ENCODE measurements around the gene SAMHD1.
"Not testable (repeated sequence)": the region's sequence is repeated elsewhere in the genome, so short reads cannot be mapped to it uniquely, and the experiment has no call there.

The SAMHD1 gene

DNA sequence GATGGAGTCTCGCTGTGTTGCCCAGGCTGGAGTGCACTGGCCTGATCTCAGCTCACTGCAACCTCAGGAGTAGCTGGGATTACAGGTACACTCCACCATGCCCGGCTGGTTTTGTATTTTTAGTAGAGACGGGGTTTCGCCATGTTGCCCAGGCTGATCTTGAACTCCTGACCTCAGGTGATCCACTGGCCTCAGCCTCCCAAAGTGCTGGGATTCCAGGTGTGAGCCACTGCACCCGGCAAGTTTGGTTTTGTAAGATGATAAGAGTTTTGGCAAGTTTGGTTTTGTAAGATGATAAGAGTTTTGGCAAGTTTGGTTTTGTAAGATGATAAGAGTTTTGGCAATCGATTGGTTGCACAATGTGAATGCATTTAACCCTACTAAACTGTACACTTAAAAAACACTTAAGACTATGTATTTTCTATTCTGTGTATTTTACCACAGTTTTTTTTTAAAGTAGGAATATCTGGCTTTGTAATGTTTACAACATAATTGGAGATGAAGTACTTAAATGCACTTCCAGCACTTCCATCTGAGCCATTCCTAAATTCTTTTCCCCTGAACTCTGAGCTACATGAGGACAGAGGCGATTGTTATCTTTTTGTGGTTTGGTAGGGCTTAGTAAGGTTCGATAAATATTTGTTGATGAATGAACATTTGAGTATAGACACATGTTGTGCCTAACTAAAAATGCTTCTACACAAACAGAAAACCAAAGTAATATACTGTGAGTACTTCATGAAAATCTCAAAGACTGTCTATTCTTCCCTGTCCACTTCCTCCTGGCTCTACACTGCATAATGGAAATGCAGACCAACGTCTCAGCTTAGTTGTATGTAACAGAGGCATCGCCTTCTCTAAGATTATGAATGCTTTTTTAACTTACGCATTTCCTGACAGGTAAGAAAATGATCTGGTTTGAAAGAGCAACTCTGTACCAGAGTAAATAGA, 18.8 kb downstream of the SAMHD1 start:
- TF ChIP-seq, protein P1, sequence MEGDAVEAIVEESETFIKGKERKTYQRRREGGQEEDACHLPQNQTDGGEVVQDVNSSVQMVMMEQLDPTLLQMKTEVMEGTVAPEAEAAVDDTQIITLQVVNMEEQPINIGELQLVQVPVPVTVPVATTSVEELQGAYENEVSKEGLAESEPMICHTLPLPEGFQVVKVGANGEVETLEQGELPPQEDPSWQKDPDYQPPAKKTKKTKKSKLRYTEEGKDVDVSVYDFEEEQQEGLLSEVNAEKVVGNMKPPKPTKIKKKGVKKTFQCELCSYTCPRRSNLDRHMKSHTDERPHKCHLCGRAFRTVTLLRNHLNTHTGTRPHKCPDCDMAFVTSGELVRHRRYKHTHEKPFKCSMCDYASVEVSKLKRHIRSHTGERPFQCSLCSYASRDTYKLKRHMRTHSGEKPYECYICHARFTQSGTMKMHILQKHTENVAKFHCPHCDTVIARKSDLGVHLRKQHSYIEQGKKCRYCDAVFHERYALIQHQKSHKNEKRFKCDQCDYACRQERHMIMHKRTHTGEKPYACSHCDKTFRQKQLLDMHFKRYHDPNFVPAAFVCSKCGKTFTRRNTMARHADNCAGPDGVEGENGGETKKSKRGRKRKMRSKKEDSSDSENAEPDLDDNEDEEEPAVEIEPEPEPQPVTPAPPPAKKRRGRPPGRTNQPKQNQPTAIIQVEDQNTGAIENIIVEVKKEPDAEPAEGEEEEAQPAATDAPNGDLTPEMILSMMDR (IDR thresholded peaks at IDR 0.05; ENCODE audit: low read depth, low read length), result no peak
- no peak overlapping the region for H3K4me3 ChIP-seq (ENCODE audit: low read depth, low read length)

DNA sequence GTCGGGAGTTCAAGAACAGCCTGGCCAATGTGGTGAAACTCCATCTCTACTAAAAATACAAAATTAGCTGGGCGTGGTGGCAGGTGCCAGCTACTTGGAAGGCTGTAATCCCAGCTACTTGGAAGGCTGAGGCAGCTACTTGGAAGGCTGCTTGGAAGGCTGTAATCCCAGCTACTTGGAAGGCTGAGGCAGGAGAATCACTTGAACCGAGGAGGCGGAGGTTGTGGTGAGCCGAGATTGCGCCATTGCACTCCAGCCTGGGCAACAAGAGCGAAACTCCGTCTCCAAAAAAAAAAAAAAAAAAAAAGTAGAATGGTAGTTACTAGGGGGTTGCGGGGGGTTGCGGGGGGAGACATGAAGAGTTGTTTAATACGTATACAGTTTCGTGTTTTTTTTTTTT, 19.4 kb downstream of the SAMHD1 start:
- not testable (repeated sequence) for H3K4me3 ChIP-seq (ENCODE audit: low read depth, low read length)

DNA sequence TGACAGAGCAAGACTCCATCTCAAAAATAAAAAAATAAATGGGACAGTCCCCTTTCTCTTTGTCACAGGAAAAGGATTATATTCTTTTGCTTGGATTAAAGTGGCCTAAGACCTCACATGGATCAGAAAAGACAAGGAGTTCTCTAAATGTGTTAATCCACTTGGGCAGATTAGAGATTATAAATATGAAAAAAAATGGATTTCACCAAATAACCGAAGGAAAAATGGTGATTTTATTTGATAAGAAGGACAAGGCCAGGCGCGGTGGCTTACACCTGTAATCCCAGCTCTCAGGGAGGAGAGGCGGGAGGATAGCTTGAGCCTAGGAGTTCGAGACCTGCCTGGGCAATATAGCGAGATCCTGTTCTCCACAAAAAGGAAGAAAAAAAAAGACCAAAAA, 21.8 kb downstream of the SAMHD1 start:
- no peak overlapping the region for H3K4me3 ChIP-seq (ENCODE audit: low read depth, low read length)
- TF ChIP-seq, protein P1 (IDR thresholded peaks at IDR 0.05; ENCODE audit: low read depth, low read length), result no peak

DNA sequence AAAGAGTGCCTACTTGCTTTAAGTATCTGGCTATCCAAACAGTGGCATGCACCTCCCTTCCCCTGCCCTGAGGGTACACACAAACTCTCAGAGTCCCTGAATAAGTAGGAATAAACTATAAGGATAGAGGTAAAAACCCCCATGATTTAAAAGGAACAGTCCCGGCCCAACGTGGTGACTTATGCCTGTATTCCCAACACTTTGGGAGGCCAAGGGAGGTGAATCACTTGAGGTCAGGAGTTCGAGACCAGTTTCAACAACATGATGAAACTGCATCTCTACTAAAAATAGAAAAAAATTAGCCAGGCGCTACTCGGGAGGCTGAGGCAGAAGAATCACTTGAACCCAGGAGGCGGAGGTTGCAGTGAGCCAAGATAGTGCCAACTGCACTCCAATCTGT, 22.2 kb downstream of the SAMHD1 start:
- TF ChIP-seq, protein P1 (IDR thresholded peaks at IDR 0.05; ENCODE audit: low read depth, low read length), result no peak
- no peak overlapping the region for H3K4me3 ChIP-seq (ENCODE audit: low read depth, low read length)

DNA sequence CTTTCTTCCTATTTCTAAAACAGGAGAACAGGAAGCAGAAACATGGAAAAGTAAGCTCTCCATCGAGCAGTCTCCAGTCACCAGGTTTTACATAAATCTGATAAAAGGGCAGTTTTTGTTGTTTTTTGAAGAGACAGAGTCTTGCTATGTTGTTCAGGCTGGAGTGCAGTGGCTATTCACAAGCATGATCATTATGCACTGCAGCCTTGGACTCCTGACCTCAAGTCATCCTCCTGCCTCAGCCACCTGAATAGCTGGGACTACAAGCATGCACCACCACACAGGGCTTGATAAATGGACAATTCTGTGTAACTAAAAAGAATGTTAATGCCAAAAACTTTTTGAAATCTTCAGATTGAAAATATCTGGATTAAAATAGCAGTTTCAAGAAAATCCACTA, 23.8 kb downstream of the SAMHD1 start:
- TF ChIP-seq, protein P1 (IDR thresholded peaks at IDR 0.05; ENCODE audit: low read depth, low read length), result no peak
- no peak overlapping the region for H3K4me3 ChIP-seq (ENCODE audit: low read depth, low read length)

DNA sequence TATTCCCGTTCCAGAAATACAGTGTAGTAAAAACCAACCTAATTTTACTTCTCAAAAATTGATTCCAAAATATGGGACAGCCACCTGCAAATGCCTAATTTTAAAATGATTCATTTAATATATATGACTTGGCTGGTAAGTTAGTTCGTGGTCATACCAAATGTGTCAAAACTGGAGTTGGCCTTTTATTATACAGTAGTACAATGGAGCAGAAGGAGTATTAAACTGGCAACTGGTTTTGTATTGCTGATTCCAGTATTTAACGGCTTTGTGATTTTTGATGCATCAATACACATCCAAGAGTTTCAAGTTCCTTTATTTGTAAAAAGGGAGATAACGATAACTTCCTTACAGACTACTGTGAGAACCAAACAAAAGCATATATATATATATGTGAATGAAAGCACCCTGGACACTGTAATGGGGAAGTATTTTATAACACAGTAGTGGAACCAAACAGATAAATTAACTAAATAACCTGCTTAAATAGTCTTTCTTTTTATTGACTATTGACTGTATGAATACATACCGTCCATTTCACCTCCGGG, 24.8 kb downstream of the SAMHD1 start:
- TF ChIP-seq, protein P1 (IDR thresholded peaks at IDR 0.05; ENCODE audit: low read depth, low read length), result no peak
- H3K4me3 ChIP-seq (ENCODE audit: low read depth, low read length), result no peak overlapping the region

DNA sequence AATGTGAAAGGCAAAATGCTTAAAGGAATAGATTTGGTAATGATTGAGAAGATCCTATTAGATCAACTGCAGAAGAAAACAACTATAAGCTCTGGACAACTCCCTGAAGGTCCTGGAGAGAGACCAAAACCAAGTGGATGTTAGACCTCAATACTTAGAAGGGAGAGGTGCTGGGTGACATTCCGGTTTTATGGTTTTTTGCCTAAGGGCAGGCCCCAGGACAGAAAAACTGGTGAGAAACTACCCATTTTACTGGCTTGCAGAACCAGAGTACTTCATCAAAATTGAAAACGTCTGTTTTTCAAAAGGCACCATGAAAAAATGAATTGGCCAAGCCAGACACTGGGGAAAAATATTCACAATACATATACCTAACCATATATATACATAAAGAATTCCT, 26.3 kb downstream of the SAMHD1 start:
- TF ChIP-seq, protein P1 (IDR thresholded peaks at IDR 0.05; ENCODE audit: low read depth, low read length), result no peak
- no peak overlapping the region for H3K4me3 ChIP-seq (ENCODE audit: low read depth, low read length)
